HG03064 (cell line): ENCODE data around the gene MYBPH.

Source experiments
- ATAC-seq: cut with Tn5 transposase; IDR thresholded peaks from one replicate; pipeline ENCODE4 v1.9.1; 2021; ENCODE audit warnings: low read depth; ENCODE audit not compliant: unreplicated experiment

Gene MYBPH

GRCh38 chr1:203150511-203151297 is 24.9 kb downstream of the MYBPH start:
- no peak for ATAC-seq

GRCh38 chr1:203149188-203149840 is 26.3 kb downstream of the MYBPH start:
- ATAC-seq = no peak

- no peak for ATAC-seq
These were observed 27.0 kb downstream of the MYBPH start for GRCh38 chr1:203148579-203148978.

- ATAC-seq = no peak
These were observed 27.5 kb downstream of the MYBPH start for GRCh38 chr1:203148127-203148526.

GRCh38 chr1:203147376-203147775 is 28.2 kb downstream of the MYBPH start:
- ATAC-seq = no peak

GRCh38 chr1:203146537-203146936 is 29.1 kb downstream of the MYBPH start:
- ATAC-seq = no peak

GRCh38 chr1:203146042-203146369 is 29.6 kb downstream of the MYBPH start:
- ATAC-seq = no peak

- ATAC-seq = no peak
These were observed 30.1 kb downstream of the MYBPH start for GRCh38 chr1:203145321-203146041.

- ATAC-seq = no peak
These were observed 31.0 kb downstream of the MYBPH start for GRCh38 chr1:203144661-203145060.

- ATAC-seq = no peak
These were observed 32.0 kb downstream of the MYBPH start for GRCh38 chr1:203143641-203144040.

- ATAC-seq = no peak
These were observed 32.8 kb downstream of the MYBPH start for GRCh38 chr1:203142684-203143408.

GRCh38 chr1:203142124-203142523 is 33.5 kb downstream of the MYBPH start:
- no peak for ATAC-seq

GRCh38 chr1:203140743-203141520 is 34.7 kb downstream of the MYBPH start:
- ATAC-seq = no peak

- ATAC-seq = no peak
These were observed 35.6 kb downstream of the MYBPH start for GRCh38 chr1:203139976-203140475.

- no peak for ATAC-seq
These were observed 37.6 kb downstream of the MYBPH start for GRCh38 chr1:203138066-203138465.

GRCh38 chr1:203137324-203137723 is 38.3 kb downstream of the MYBPH start:
- ATAC-seq = no peak

- ATAC-seq = no peak
These were observed 39.1 kb downstream of the MYBPH start for GRCh38 chr1:203136409-203137042.

- no peak for ATAC-seq
These were observed 39.9 kb downstream of the MYBPH start for GRCh38 chr1:203135636-203136305.
